GM21360 (cell line): Measurements from ENCODE around the gene MAD1L1.

Experiments used
- ATAC-seq: cut with Tn5 transposase; IDR thresholded peaks from one replicate; pipeline ENCODE4 v1.9.1; 2021; ENCODE audit warnings: mild to moderate bottlenecking, moderate library complexity; ENCODE audit not compliant: unreplicated experiment

Gene MAD1L1

GRCh38 chr7:2106440-2106839 lies 126.3 kb downstream of the MAD1L1 start:
- ATAC-seq = no peak

GRCh38 chr7:2105917-2106316 lies 126.8 kb downstream of the MAD1L1 start:
- ATAC-seq = no peak

- no peak for ATAC-seq
These were observed 127.5 kb downstream of the MAD1L1 start for GRCh38 chr7:2105280-2105679.

GRCh38 chr7:2104716-2105115 lies 128.0 kb downstream of the MAD1L1 start:
- no peak for ATAC-seq

GRCh38 chr7:2104107-2104710 lies 128.5 kb downstream of the MAD1L1 start:
- ATAC-seq = no peak

- ATAC-seq = no peak
These were observed 129.5 kb downstream of the MAD1L1 start for GRCh38 chr7:2103071-2103898.

- ATAC-seq = no peak
These were observed 130.4 kb downstream of the MAD1L1 start for GRCh38 chr7:2102375-2102723.

GRCh38 chr7:2101630-2102374 lies 130.9 kb downstream of the MAD1L1 start:
- no peak for ATAC-seq

- no peak for ATAC-seq
These were observed 132.2 kb downstream of the MAD1L1 start for GRCh38 chr7:2100278-2101208.

- ATAC-seq = no peak
These were observed 133.4 kb downstream of the MAD1L1 start for GRCh38 chr7:2099048-2099957.

GRCh38 chr7:2098496-2098895 lies 134.2 kb downstream of the MAD1L1 start:
- ATAC-seq = no peak

GRCh38 chr7:2098056-2098455 lies 134.7 kb downstream of the MAD1L1 start:
- ATAC-seq = no peak

GRCh38 chr7:2097492-2097891 lies 135.3 kb downstream of the MAD1L1 start:
- ATAC-seq = no peak

GRCh38 chr7:2096692-2097387 lies 135.9 kb downstream of the MAD1L1 start:
- no peak for ATAC-seq

- no peak for ATAC-seq
These were observed 137.3 kb downstream of the MAD1L1 start for GRCh38 chr7:2095436-2095835.

- no peak for ATAC-seq
These were observed 138.2 kb downstream of the MAD1L1 start for GRCh38 chr7:2094454-2095045.

GRCh38 chr7:2093843-2094220 lies 138.9 kb downstream of the MAD1L1 start:
- ATAC-seq = no peak

- no peak for ATAC-seq
These were observed 139.4 kb downstream of the MAD1L1 start for GRCh38 chr7:2093215-2093842.
